NCI-H1417 treated with DMSO at 0.1 percent for 48 hours (cell line): ENCODE measurements around the gene PMM1.
"Not testable (repeated sequence)": the region's sequence is repeated elsewhere in the genome, so short reads cannot be mapped to it uniquely, and the experiment has no call there.

Experiments
- DNase-seq: peaks from one replicate; lab custom pipeline; 2025; lab: John Stamatoyannopoulos, UW

Gene PMM1

DNA sequence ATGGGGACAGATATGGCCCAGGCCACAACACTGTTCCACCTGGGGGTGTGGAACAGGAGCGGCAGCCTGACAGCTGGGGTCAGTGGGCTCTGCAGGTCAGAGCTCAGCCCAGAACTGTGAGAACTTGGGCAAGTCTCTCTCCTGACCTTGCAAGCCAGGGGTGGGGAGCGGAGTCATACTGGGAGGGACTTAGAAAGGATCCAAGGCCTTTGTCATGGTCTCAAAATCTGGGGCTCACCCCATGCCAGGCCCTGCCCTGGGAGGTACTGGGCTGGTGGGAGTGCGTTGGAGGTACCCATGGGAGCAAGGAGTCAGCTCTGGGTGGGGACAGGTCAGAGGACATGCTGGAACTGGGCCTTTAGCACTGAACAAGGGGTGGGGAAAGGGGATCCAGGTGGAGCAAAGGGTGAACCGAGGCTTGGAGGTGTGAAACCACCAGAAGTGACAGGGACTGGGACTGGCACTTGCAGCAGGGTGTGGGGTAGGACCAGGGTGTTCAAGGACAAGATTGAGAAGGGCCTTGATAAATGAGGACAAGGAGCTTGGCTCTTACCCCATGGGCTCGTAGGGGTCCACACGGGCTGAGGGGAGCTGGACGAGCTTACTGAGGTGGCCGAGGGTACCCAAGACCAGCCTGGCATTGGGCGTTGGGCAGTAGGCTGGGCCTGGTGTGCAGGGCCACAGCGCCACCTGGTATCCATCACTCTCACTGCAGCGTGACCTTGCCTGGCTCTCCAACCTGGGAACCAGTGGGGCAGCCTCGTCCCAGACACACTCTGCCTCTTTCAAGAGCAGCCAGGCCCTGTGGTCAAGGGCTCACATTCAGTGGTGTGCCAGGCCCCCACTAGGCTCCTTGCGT is 7.4 kb upstream of the PMM1 start:
- DNase-seq: no peak

DNA sequence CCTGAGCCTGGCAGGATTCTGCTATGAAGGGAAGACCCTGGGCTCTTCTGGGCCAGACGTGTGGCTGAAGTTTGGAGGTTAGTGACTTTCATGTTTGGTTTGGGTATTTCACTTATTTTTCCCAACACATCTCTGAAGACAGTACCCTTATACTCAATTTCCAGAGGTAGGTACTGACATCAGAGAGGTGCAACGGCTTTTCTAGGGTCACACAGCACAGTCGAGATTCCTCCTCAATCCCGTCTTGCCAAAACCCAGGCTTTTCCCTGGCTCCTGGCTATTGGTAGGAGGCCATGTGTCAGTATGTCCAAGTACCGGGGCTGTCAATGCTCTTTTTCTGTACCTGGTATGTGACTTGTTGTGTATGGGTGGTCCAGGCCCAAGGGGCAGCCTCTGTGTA is 6.1 kb upstream of the PMM1 start:
- no peak for DNase-seq

DNA sequence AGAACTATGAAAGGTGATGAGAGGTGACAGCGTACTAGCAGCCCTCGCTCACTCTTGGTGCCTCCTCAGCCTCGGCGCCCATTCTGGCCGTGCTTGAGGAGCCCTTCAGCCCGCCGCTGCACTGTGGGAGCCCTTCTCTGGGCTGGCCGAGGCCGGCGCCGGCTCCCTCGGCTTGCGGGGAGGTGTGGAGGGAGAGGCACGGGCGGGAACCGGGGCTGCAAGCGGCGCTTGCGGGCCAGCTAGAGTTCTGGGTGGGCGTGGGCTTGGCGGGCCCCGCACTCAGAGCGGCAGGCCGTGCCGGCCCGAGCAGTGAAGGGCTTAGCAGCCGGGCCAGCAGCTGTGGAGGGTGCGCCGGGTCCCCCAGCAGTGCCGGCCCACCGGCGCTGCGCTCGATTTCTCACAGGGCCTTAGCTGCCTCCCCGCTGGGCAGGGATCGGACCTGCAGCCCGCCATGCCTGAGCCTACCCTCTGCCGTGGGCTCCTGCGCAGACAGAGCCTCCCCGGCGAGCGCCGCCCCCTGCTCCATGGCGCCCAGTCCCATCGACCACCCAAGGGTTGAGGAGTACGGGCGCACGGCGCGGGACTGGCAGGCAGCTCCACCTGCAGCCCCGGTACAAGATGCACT is 3.8 kb upstream of the PMM1 start:
- DNase-seq: not testable (repeated sequence)

GRCh38 chr22:41587347-41587723 is 2.3 kb downstream of the PMM1 start:
- no peak for DNase-seq

GRCh38 chr22:41585898-41586297 is 3.7 kb downstream of the PMM1 start:
- no peak for DNase-seq

- no peak for DNase-seq
These were observed 4.8 kb downstream of the PMM1 start for GRCh38 chr22:41584881-41585280.

DNA sequence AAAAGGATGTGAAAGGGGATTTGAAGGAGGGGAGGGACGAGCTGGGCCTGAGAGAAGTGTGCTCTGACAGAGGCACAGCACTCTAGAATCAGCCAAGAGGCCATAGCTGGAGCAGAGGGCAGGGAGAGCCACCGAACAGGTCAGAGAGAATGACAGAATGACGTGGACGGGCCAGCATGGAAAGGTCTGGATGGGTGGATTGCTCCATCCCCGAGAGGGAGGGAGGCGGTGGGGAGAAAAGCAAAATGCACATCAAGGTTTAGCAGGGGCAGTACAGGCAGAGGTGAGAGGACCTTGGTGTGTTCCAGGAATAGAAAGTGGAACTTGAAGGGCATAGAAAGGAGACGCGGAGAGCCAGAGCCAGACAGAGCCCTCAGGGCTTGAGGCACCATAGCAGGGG is 6.9 kb downstream of the PMM1 start:
- DNase-seq: no peak

GRCh38 chr22:41579997-41580355 is 9.7 kb downstream of the PMM1 start:
- DNase-seq: no peak

- DNase-seq: no peak
These were observed 10.2 kb downstream of the PMM1 start for GRCh38 chr22:41579297-41579996.

- no peak for DNase-seq
These were observed 10.8 kb downstream of the PMM1 start for GRCh38 chr22:41578818-41579217.

DNA sequence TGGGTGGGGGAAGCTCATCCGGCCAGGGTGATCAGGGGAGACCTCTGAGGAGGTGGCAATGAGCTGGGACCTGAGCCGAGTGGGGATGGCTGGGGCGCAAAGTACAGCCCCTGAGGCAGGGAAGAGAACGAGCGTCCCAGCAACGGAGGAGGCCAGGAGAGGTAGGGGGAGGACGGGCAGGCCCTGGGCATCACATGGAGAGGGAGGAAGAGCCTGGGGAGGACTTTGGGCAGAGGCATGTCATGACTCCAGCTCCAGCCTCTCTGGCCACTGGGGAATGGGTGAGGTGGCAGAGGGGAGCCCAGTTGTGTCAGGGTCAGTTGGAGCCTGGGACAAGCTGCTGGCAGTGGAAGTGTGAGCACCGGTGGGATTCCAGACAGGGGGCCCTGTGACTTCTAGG is 11.5 kb downstream of the PMM1 start:
- no peak for DNase-seq

DNA sequence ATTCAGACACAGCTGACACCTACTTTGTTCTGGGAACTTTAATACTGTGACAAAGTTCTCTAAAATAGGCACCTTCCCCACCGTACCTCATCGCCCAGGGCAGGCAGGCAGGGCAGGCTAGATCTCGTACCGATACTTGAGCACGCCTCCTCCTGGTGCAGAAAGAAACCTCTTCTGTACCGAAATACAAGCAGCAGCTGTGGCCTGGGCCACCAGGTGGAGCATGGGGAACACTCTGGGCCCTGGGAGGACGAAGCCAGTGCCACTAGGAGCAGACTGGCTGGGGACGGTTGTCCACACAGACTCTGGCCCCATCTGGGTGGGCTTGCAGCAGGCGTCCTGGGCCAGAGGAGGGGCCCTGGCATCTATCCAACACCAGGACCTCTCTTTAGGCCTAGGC is 12.8 kb downstream of the PMM1 start:
- no peak for DNase-seq

DNA sequence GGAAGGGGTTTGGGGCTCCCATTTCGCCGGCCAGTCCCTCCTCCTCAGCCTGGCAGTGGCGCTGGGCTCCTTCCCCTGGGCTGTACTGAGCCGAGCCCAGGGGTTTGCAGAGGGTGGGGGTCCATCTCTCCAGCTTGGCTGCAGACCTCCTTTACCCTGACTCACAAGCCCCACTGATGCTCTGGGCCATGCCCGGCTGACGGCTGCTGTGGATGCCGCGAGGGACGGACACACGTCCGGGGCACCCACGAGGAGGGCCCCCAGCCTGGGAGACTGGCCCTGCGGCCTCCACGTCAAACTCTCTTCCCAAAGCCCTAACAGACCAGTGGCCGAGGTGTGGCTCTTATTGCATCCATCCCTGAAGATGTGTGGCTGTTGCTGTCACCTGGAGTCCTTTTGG is 14.1 kb downstream of the PMM1 start:
- DNase-seq: no peak

GRCh38 chr22:41574847-41575381 is 14.7 kb downstream of the PMM1 start:
- DNase-seq: no peak

GRCh38 chr22:41573677-41574076 is 16.0 kb downstream of the PMM1 start:
- DNase-seq: no peak

DNA sequence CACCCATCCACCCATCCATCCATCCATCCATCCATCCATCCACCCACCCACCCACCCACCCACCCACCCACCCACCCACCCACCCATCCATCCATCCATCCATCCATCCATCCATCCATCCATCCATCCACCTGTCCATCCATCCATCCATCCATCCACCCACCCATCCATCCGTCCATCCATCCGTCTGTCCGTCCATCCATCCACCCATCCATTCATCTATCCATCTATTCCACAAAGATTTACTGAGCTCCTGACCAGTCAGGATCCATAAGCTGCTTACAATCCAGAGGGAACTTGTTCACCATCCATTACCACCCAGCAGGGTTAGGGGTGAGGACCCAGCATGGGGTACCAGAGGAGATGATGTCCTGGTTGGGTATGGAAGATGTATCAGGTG is 17.3 kb downstream of the PMM1 start:
- not testable (repeated sequence) for DNase-seq

DNA sequence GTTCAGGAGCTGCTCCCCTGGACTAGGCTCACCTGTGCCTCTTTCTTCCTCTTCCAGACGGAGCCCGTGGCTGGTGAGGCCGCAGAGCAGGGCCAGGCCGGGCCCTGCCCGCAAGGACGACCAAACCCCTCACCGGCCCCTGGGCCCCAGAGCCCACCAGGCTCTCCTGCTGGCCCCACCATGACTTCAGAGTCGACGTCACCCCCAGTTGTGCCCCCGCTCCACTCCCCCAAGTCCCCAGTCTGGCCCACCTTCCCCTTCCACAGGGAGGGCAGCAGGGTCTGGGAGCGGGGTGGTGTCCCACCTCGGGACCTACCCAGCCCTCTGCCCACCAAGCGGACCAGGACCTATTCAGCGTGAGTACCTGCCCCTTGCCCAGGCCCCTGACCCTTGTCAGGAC is 17.9 kb downstream of the PMM1 start:
- no peak for DNase-seq

DNA sequence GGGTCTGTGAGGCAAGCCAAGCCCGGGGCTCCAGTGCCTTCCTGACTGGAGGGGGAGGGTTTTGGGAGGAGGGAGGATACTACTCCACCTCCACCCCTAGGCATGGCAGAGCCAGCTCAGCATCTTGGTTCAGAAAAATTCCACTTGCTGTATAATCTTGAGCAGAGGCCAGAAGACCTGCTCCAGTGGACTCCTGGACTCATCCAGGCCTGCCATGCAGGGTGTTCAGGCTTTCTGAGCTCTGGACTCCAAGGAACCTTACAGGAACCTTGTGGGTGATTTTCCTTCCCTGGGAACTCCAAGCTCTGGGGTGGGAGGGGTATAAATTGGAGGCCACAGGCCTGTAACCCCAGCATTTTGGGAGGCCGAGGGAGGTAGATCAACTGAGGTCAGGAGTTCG is 19.4 kb downstream of the PMM1 start:
- no peak for DNase-seq

DNA sequence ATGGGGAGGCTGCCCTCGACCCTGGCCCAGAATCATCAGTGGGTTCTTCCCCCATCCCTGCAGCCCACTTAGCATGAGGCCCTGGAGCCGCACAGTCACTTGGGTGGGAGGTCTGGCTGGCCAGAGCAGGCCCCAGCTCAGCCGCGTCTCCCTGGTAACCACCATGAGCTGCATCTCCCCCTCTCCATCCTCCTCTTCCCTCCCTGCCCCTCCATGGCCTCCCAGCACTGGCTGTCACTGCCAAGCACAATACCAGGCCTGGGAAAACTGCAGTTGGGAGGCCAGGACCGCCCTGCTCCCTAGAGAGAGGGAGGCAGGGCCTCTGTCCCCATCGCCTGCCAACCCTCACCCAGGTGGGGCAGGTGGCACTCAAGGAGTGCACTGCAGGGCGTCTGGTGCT is 20.8 kb downstream of the PMM1 start:
- DNase-seq: no peak

GRCh38 chr22:41567512-41567768 is 22.2 kb downstream of the PMM1 start:
- no peak for DNase-seq

GRCh38 chr22:41565403-41566054 is 24.1 kb downstream of the PMM1 start:
- no peak for DNase-seq

GRCh38 chr22:41564563-41564962 is 25.1 kb downstream of the PMM1 start:
- no peak for DNase-seq
